K562 (cell line): ENCODE results near the gene ZBTB43.
"Not testable (repeated sequence)": the region's sequence is repeated elsewhere in the genome, so short reads cannot be mapped to it uniquely, and the experiment has no call there.

Source experiments
- CEBPB ChIP-seq: fragments of 450-650 bp; IDR thresholded peaks from 2 replicates; pipeline ENCODE4 v1.6.1; 2016; ENCODE audit warnings: missing genetic modification characterization, missing compliant biosample characterization
- CTCF ChIP-seq, 3 experiments: IDR thresholded peaks in 2 of 3; conservative IDR thresholded peaks in 1 of 3; 2 replicates each; pipeline ENCODE4 v1.5.1; 2011 to 2012; ENCODE audit warnings: low read length in 3 of 3, mild to moderate bottlenecking in 3 of 3, control low read depth in 2 of 3, improper control_type of control experiment in 1 of 3, inconsistent platforms in 1 of 3, low read depth in 1 of 3, mixed read lengths in 1 of 3, moderate library complexity in 1 of 3; ENCODE audit not compliant: insufficient read depth in 2 of 3
- EZH2 ChIP-seq: IDR thresholded peaks from 2 replicates; pipeline ENCODE4 v1.6.1; 2012; ENCODE audit warnings: low read depth, mild to moderate bottlenecking, inconsistent platforms, low read length, borderline replicate concordance
- FOXP1 ChIP-seq: sonication (generic); formaldehyde crosslinking; IDR thresholded peaks from 2 replicates; pipeline ENCODE4 v1.8.0; 2022; ENCODE audit warnings: mild to moderate bottlenecking, missing genetic modification reagents
- HINFP ChIP-seq: fragments of 450-650 bp; conservative IDR thresholded peaks from 2 replicates; pipeline ENCODE4 v1.6.1; 2016; ENCODE audit warnings: missing genetic modification characterization, low read depth, mild to moderate bottlenecking, control low read depth, missing compliant biosample characterization
- NBN ChIP-seq: fragments of 450-650 bp; IDR thresholded peaks from 2 replicates; pipeline ENCODE4 v1.6.1; 2016; ENCODE audit warnings: low read depth, mild to moderate bottlenecking
- NFXL1 ChIP-seq: fragments of 450-650 bp; formaldehyde crosslinking; IDR thresholded peaks from 2 replicates; pipeline ENCODE4 v1.4.0; 2021; ENCODE audit warnings: mild to moderate bottlenecking
- NFYB ChIP-seq: IDR thresholded peaks from 2 replicates; pipeline ENCODE4 v1.6.1; 2011; ENCODE audit warnings: mild to moderate bottlenecking, moderate library complexity; ENCODE audit not compliant: insufficient read length; ENCODE audit errors: extremely low read depth
- NR2C2 ChIP-seq, 2 experiments: fragments of 200-800 bp in 1 of 2; sonication (Bioruptor generic) in 1 of 2; sonication (generic) in 1 of 2; formaldehyde crosslinking in 1 of 2; IDR thresholded peaks; 2 replicates each; pipeline versions ENCODE4 v1.6.1 to v1.8.0; 2016 to 2022; ENCODE audit warnings: mild to moderate bottlenecking in 1 of 2, missing compliant biosample characterization in 1 of 2, missing genetic modification characterization in 1 of 2, missing genetic modification reagents in 1 of 2
- POLR2A ChIP-seq: fragments of 450-650 bp; conservative IDR thresholded peaks from 2 replicates; pipeline ENCODE4 v1.6.1; 2016
- RNF2 ChIP-seq: sonication (generic); IDR thresholded peaks from 2 replicates; pipeline ENCODE4 v1.6.1; 2016
- TAF15 ChIP-seq: fragments of 200-400 bp; formaldehyde crosslinking; IDR thresholded peaks from 2 replicates; pipeline ENCODE4 v1.6.1; 2017; ENCODE audit warnings: mild to moderate bottlenecking, low read depth, low read length, moderate library complexity
- ZBTB2 ChIP-seq: fragments of 450-650 bp; IDR thresholded peaks from 2 replicates; pipeline ENCODE4 v1.6.1; 2016; ENCODE audit warnings: antibody characterized with exemption
- ZNF121 ChIP-seq: sonication (generic); formaldehyde crosslinking; conservative IDR thresholded peaks from 2 replicates; pipeline ENCODE4 v1.8.0; 2022; ENCODE audit warnings: missing genetic modification reagents

GRCh38 chr9:126817615-126818014 lies 12.8 kb downstream of the ZBTB43 start:
- not testable (repeated sequence) for TF ChIP-seq NFYB; FOXP1 (CRISPR knock-in tag); TAF15; HINFP (tag); ZNF121; CEBPB (tag); POLR2A; NR2C2 (CRISPR knock-in tag; IDR thresholded peaks at IDR 0.05); NR2C2 (tag; IDR thresholded peaks at IDR 0.05); CTCF (IDR thresholded peaks at IDR 0.05 in 2 of 3, conservative IDR thresholded peaks at IDR 0.05 in 1 of 3; ENCODE audit: insufficient read depth in 2 of 3, low read depth in 1 of 3, low read length in 3 of 3); NFXL1; NBN; ZBTB2; EZH2; RNF2
